CD4-positive, alpha-beta memory T cell (primary cell): ENCODE measurements around the gene NFIX. TPM values are rescaled to one million over a fixed set of nuclear protein-coding genes. Genes with fewer than 3 reads are reported as not detected.

Experiments
- CTCF ChIA-PET: fragments of 350-600 bp; sonication (Branson Sonifier 250); formaldehyde crosslinking; loops from one replicate; lab custom pipeline; 2021; ENCODE audit warnings: inconsistent platforms; ENCODE audit not compliant: partially characterized antibody; lab: Charles Lee
- POLR2A ChIA-PET: fragments of 350-600 bp; sonication (Branson Sonifier 250); formaldehyde crosslinking; loops from one replicate; lab custom pipeline; 2021; ENCODE audit not compliant: partially characterized antibody; lab: Charles Lee
- DNase-seq, 5 donors: peaks; one replicate each; pipeline versions ENCODE4 v3.0.0 to v3.0.0-alpha.2; 2020 to 2022; ENCODE audit warnings: mixed read lengths in 1 of 5
- H3K27ac ChIP-seq: one replicate; pipeline ENCODE4 v1.7.0; 2013; ENCODE audit warnings: low read depth, low read length
- H3K27me3 ChIP-seq: 2 replicates; pipeline ENCODE4 v1.7.0; 2013; ENCODE audit warnings: mild to moderate bottlenecking, low read length, moderate library complexity; ENCODE audit not compliant: insufficient read depth
- H3K36me3 ChIP-seq: 2 replicates; pipeline ENCODE4 v1.7.0; 2013; ENCODE audit warnings: mild to moderate bottlenecking, low read length, moderate library complexity; ENCODE audit not compliant: insufficient read depth
- H3K4me1 ChIP-seq: 2 replicates; pipeline ENCODE4 v1.7.0; 2013; ENCODE audit warnings: mild to moderate bottlenecking, low read length, moderate library complexity; ENCODE audit not compliant: insufficient read depth
- H3K4me3 ChIP-seq, 2 donors: one replicate each; pipeline ENCODE4 v1.7.0; 2013; ENCODE audit warnings: low read length in 2 of 2, mild to moderate bottlenecking in 1 of 2
- H3K9me3 ChIP-seq, 2 donors: one replicate each; pipeline ENCODE4 v1.7.0; 2013; ENCODE audit warnings: low read length in 2 of 2, control low read depth in 1 of 2; ENCODE audit not compliant: control insufficient read depth in 1 of 2
- H3K27ac Mint-ChIP-seq, 7 donors: one replicate each; pipeline ENCODE4 v1.8.0; 2020 to 2021; ENCODE audit warnings: mixed read lengths in 7 of 7, mild to moderate bottlenecking in 6 of 7, inconsistent platforms in 3 of 7, moderate library complexity in 3 of 7
- H3K27me3 Mint-ChIP-seq, 2 donors: one replicate each; pipeline ENCODE4 v1.8.0; 2020 to 2021; ENCODE audit warnings: mixed read lengths in 2 of 2
- H3K36me3 Mint-ChIP-seq, 2 donors: one replicate each; pipeline ENCODE4 v1.8.0; 2020 to 2021; ENCODE audit warnings: mixed read lengths in 2 of 2, inconsistent platforms in 1 of 2, mild to moderate bottlenecking in 1 of 2
- H3K4me1 Mint-ChIP-seq, 4 donors: one replicate each; pipeline ENCODE4 v1.8.0; 2020 to 2021; ENCODE audit warnings: mixed read lengths in 4 of 4, mild to moderate bottlenecking in 1 of 4
- H3K4me3 Mint-ChIP-seq, 8 donors: one replicate each; pipeline ENCODE4 v1.8.0; 2020 to 2021; ENCODE audit warnings: mixed read lengths in 8 of 8, mild to moderate bottlenecking in 7 of 8, moderate library complexity in 6 of 8, inconsistent platforms in 3 of 8
- H3K9me3 Mint-ChIP-seq, 8 donors: one replicate each; pipeline ENCODE4 v1.8.0; 2020 to 2021; ENCODE audit warnings: mixed read lengths in 8 of 8, mild to moderate bottlenecking in 5 of 8, inconsistent platforms in 3 of 8, moderate library complexity in 1 of 8
- intact Hi-C: fragments of 100-400 bp; cut with micrococcal nuclease; formaldehyde crosslinking; loops from one replicate; pipeline ENCODE4 v1.15.1; 2023
- polyA plus RNA-seq, 2 donors: library from polyadenylated mRNA; unstranded; fragments of 300-500 nt; fragmentation: Illumina TruSeq; gene quantifications; one replicate each; pipeline ENCODE4 v1.2.3, GENCODE V29; 2021
- total RNA-seq, 2 experiments: library from RNA; stranded (reverse); gene quantifications; one replicate each; pipeline ENCODE4 v1.2.3, GENCODE V29; 2021

Gene NFIX
- total and polyA plus RNA-seq, 4 experiments from 2014 or later, result 0.09 to 5.4 (median 4.0) TPM; not detected in 1

- H3K9me3 ChIP-seq, result no peaks in the 10 kb centered on the region
- H3K27ac ChIP-seq, result no peak overlapping the region
- H3K27me3 ChIP-seq, result no peaks in the 10 kb centered on the region
- no peak overlapping the region for H3K27ac Mint-ChIP-seq
- peaks cover 26 to 42% (median 30%) of the 10 kb centered on the region in 4 donors for H3K4me1 Mint-ChIP-seq
- no peak for DNase-seq
- peaks cover 34% of the 10 kb centered on the region for H3K4me1 ChIP-seq
- POLR2A ChIA-PET, result interaction anchor here (0.9 kb wide), 1 partner anchor 23 kb away, joined by 3 read pairs; no protein-coding TSS in a partner anchor
- no peaks in the 10 kb centered on the region for H3K36me3 ChIP-seq
- H3K4me3 Mint-ChIP-seq, result no peak overlapping the region
- intact Hi-C loops, result no loop called here
- H3K27me3 Mint-ChIP-seq, result no peaks in the 10 kb centered on the region
- H3K4me3 ChIP-seq, result no peak overlapping the region
- CTCF ChIA-PET, result interaction anchor here (0.6 to 2.6 kb wide), 4 partner anchors 15 to 164 kb away, joined by 3 to 7 read pairs (median 4); no protein-coding TSS in a partner anchor
- H3K9me3 Mint-ChIP-seq, result no peaks in the 10 kb centered on the region
- peaks cover 0 to 9% of the 10 kb centered on the region in 2 donors for H3K36me3 Mint-ChIP-seq
These were observed 134.1 kb downstream of the NFIX start for GRCh38 chr19:13129384-13129783.

GRCh38 chr19:13130886-13131490 lies 135.7 kb downstream of the NFIX start:
- CTCF ChIA-PET, result interaction anchor here (0.9 to 2.6 kb wide), 3 partner anchors 91 to 166 kb away, joined by 3 to 7 read pairs (median 3); no protein-coding TSS in a partner anchor
- Histone ChIP-seq H3K27me3 (no peaks in the 10 kb centered on the region), H3K4me1 (peaks cover 34% of the 10 kb centered on the region), H3K36me3 (no peaks in the 10 kb centered on the region), H3K9me3 (no peaks in the 10 kb centered on the region), H3K4me3 (no peak overlapping the region), H3K27ac (no peak overlapping the region)
- no peaks in the 10 kb centered on the region for H3K27me3 Mint-ChIP-seq
- H3K27ac Mint-ChIP-seq, result peak overlapping the region in 6 of 7 donors; percentile 55 to 89 (median 60)
- peak overlapping the region in 1 of 8 donors; percentile 11 for H3K4me3 Mint-ChIP-seq
- intact Hi-C loops, result no loop called here
- DNase-seq, result no peak
- H3K36me3 Mint-ChIP-seq, result peaks cover 0 to 9% of the 10 kb centered on the region in 2 donors
- H3K9me3 Mint-ChIP-seq, result no peaks in the 10 kb centered on the region
- peaks cover 26 to 42% (median 31%) of the 10 kb centered on the region in 4 donors for H3K4me1 Mint-ChIP-seq
- POLR2A ChIA-PET, result interaction anchor here (1.0 to 3.5 kb wide), 4 partner anchors 11 to 21 kb away, joined by 3 to 19 read pairs (median 4); partner anchors contain the start of gene NACC1

- Mint-ChIP-seq H3K36me3 (peaks cover 7 to 20% of the 10 kb centered on the region in 2 donors), H3K27ac (peak overlapping the region; percentile 66 to 90 (median 79)), H3K4me1 (peaks cover 25 to 42% (median 30%) of the 10 kb centered on the region in 4 donors), H3K27me3 (no peaks in the 10 kb centered on the region), H3K9me3 (no peaks in the 10 kb centered on the region), H3K4me3 (peak overlapping the region; percentile 31 to 82 (median 65))
- ChIA-PET POLR2A (interaction anchor here (0.9 to 3.5 kb wide), 9 partner anchors 9 to 248 kb away, joined by 3 to 19 read pairs (median 5); partner anchors contain the start of genes IER2, NACC1 and STX10), CTCF (interaction anchor here (0.8 to 1.2 kb wide), 6 partner anchors 28 to 167 kb away, joined by 3 to 6 read pairs (median 4); no protein-coding TSS in a partner anchor)
- Histone ChIP-seq H3K4me3 (peak overlapping the region in 1 of 2 donors; percentile 1), H3K4me1 (peaks cover 34% of the 10 kb centered on the region), H3K27ac (no peak overlapping the region), H3K9me3 (no peaks in the 10 kb centered on the region), H3K27me3 (no peaks in the 10 kb centered on the region), H3K36me3 (peaks cover 9% of the 10 kb centered on the region)
- peak; percentile 52 to 83 (median 61) for DNase-seq
- intact Hi-C loops, result loop anchor here (2.0 kb wide), 1 partner anchor 16 kb away; the partner anchor contains the start of gene TRMT1
These were observed 137.4 kb downstream of the NFIX start for GRCh38 chr19:13132471-13133180.

- H3K9me3 ChIP-seq, result no peaks in the 10 kb centered on the region
- Mint-ChIP-seq H3K4me3 (peak overlapping the region in 2 of 8 donors; percentile 72 to 82), H3K9me3 (no peaks in the 10 kb centered on the region), H3K27ac (peak overlapping the region in 5 of 7 donors; percentile 46 to 83 (median 79)), H3K36me3 (peaks cover 8 to 24% of the 10 kb centered on the region in 2 donors), H3K4me1 (peaks cover 23 to 35% (median 27%) of the 10 kb centered on the region in 4 donors), H3K27me3 (no peaks in the 10 kb centered on the region)
- peaks cover 14% of the 10 kb centered on the region for H3K36me3 ChIP-seq
- CTCF ChIA-PET, result interaction anchor here (1.2 kb wide), 1 partner anchor 145 kb away, joined by 4 read pairs; no protein-coding TSS in a partner anchor
- H3K27me3 ChIP-seq, result no peaks in the 10 kb centered on the region
- POLR2A ChIA-PET, result interaction anchor here (1.1 to 3.5 kb wide), 5 partner anchors 15 to 30 kb away, joined by 3 to 19 read pairs (median 7); partner anchors contain the start of genes IER2, NACC1 and STX10
- intact Hi-C loops, result loop anchor here (2.0 kb wide), 1 partner anchor 17 kb away; the partner anchor contains the start of gene TRMT1
- H3K27ac ChIP-seq, result no peak overlapping the region
- no peak for DNase-seq
- H3K4me3 ChIP-seq, result no peak overlapping the region
- peaks cover 30% of the 10 kb centered on the region for H3K4me1 ChIP-seq
These were observed 138.1 kb downstream of the NFIX start for GRCh38 chr19:13133241-13133870.

GRCh38 chr19:13134626-13135025 lies 139.4 kb downstream of the NFIX start:
- Mint-ChIP-seq H3K4me3 (no peak overlapping the region), H3K4me1 (peaks cover 19 to 29% (median 22%) of the 10 kb centered on the region in 4 donors), H3K9me3 (no peaks in the 10 kb centered on the region), H3K27me3 (no peaks in the 10 kb centered on the region), H3K36me3 (peaks cover 8 to 25% of the 10 kb centered on the region in 2 donors), H3K27ac (peak overlapping the region in 1 of 7 donors; percentile 13)
- no peak overlapping the region for H3K4me3 ChIP-seq
- intact Hi-C loops, result no loop called here
- no peaks in the 10 kb centered on the region for H3K9me3 ChIP-seq
- H3K27ac ChIP-seq, result no peak overlapping the region
- CTCF ChIA-PET, result interaction anchor here (0.7 kb wide), 1 partner anchor 157 kb away, joined by 3 read pairs; no protein-coding TSS in a partner anchor
- H3K27me3 ChIP-seq, result no peaks in the 10 kb centered on the region
- peaks cover 14% of the 10 kb centered on the region for H3K36me3 ChIP-seq
- POLR2A ChIA-PET, result no interaction called here
- no peak for DNase-seq
- peaks cover 30% of the 10 kb centered on the region for H3K4me1 ChIP-seq

GRCh38 chr19:13135068-13136062 lies 140.1 kb downstream of the NFIX start:
- Mint-ChIP-seq H3K4me3 (no peak overlapping the region), H3K4me1 (peaks cover 19 to 29% (median 22%) of the 10 kb centered on the region in 4 donors), H3K9me3 (no peaks in the 10 kb centered on the region), H3K27ac (no peak overlapping the region), H3K27me3 (no peaks in the 10 kb centered on the region), H3K36me3 (peaks cover 8 to 28% of the 10 kb centered on the region in 2 donors)
- Histone ChIP-seq H3K27ac (no peak overlapping the region), H3K27me3 (no peaks in the 10 kb centered on the region), H3K9me3 (no peaks in the 10 kb centered on the region), H3K4me1 (peaks cover 30% of the 10 kb centered on the region), H3K36me3 (peaks cover 14% of the 10 kb centered on the region), H3K4me3 (no peak overlapping the region)
- ChIA-PET POLR2A (interaction anchor here (1.0 kb wide), 1 partner anchor 29 kb away, joined by 5 read pairs; no protein-coding TSS in a partner anchor), CTCF (interaction anchor here (0.5 kb wide), 1 partner anchor 1438 kb away, joined by 3 read pairs; no protein-coding TSS in a partner anchor)
- intact Hi-C loops, result no loop called here
- DNase-seq, result no peak
